CD14-positive monocyte (primary cell): ENCODE data around the gene PLCB1. TPM values are rescaled to one million over a fixed set of nuclear protein-coding genes. Genes with fewer than 3 reads are reported as not detected.

Source experiments
- DNase-seq, 3 donors: peaks; one replicate each; pipeline ENCODE4 v3.0.0-alpha.2; 2011 to 2022
- H2AFZ ChIP-seq: 2 replicates; pipeline ENCODE4 v1.6.0; 2012; ENCODE audit warnings: mild to moderate bottlenecking, low read depth, low read length, inconsistent platforms; ENCODE audit not compliant: insufficient read depth, poor library complexity, severe bottlenecking
- H3K27ac ChIP-seq, 2 donors: 1 replicate in 1 of 2; 2 replicates in 1 of 2; pipeline ENCODE4 v1.5.1; 2012 to 2013; ENCODE audit warnings: low read length in 2 of 2, control low read depth in 1 of 2, inconsistent platforms in 1 of 2, low read depth in 1 of 2, mild to moderate bottlenecking in 1 of 2
- H3K27me3 ChIP-seq, 2 donors: one replicate each; pipeline versions ENCODE4 v1.6.0 to v1.6.1; 2011 to 2013; ENCODE audit warnings: low read length in 2 of 2; ENCODE audit not compliant: control insufficient read depth in 2 of 2, insufficient read depth in 2 of 2
- H3K36me3 ChIP-seq, 2 donors: replicated peaks in 1 of 2; 1 replicate in 1 of 2; 2 replicates in 1 of 2; pipeline versions ENCODE4 v1.5.1 to v1.6.1; 2012 to 2013; ENCODE audit warnings: low read length in 2 of 2, control low read depth in 1 of 2, inconsistent platforms in 1 of 2, mild to moderate bottlenecking in 1 of 2; ENCODE audit not compliant: insufficient read depth in 2 of 2, control insufficient read depth in 1 of 2
- H3K4me1 ChIP-seq, 2 donors: 1 replicate in 1 of 2; 2 replicates in 1 of 2; pipeline versions ENCODE4 v1.5.1 to v1.6.1; 2012 to 2013; ENCODE audit warnings: low read length in 2 of 2, control low read depth in 1 of 2, inconsistent platforms in 1 of 2, mild to moderate bottlenecking in 1 of 2, moderate library complexity in 1 of 2; ENCODE audit not compliant: insufficient read depth in 2 of 2, control insufficient read depth in 1 of 2
- H3K4me2 ChIP-seq: replicated peaks from 2 replicates; pipeline ENCODE3; 2012; ENCODE audit warnings: low read length, moderate library complexity, mild to moderate bottlenecking; ENCODE audit not compliant: poor library complexity, severe bottlenecking; ENCODE audit errors: extremely low read depth
- H3K4me3 ChIP-seq, 3 experiments: fragments of 200-600 bp in 1 of 3; sonication (generic) in 1 of 3; replicated peaks in 1 of 3; 1 replicate in 2 of 3; 2 replicates in 1 of 3; pipeline ENCODE4 v1.5.1; 2011 to 2013; ENCODE audit warnings: low read length in 3 of 3, mild to moderate bottlenecking in 3 of 3, control low read depth in 2 of 3, low read depth in 2 of 3, inconsistent platforms in 1 of 3, moderate library complexity in 1 of 3
- H3K79me2 ChIP-seq: 2 replicates; pipeline ENCODE4 v1.6.0; 2012; ENCODE audit warnings: mild to moderate bottlenecking, control low read depth, inconsistent platforms, low read length, moderate library complexity; ENCODE audit not compliant: insufficient read depth
- H3K9ac ChIP-seq: 2 replicates; pipeline ENCODE4 v1.6.0; 2017; ENCODE audit warnings: low read length, mild to moderate bottlenecking; ENCODE audit not compliant: insufficient read depth, poor library complexity, severe bottlenecking
- H3K9me3 ChIP-seq, 2 donors: replicated peaks in 1 of 2; 1 replicate in 1 of 2; 2 replicates in 1 of 2; pipeline versions ENCODE4 v1.5.1 to v1.6.1; 2012 to 2013; ENCODE audit warnings: low read length in 2 of 2, control low read depth in 1 of 2; ENCODE audit not compliant: control insufficient read depth in 1 of 2, insufficient read depth in 1 of 2
- H4K20me1 ChIP-seq: 2 replicates; pipeline ENCODE4 v1.6.0; 2012; ENCODE audit warnings: mild to moderate bottlenecking, low read length, control low read depth, moderate library complexity; ENCODE audit not compliant: insufficient read depth
- H3K27ac Mint-ChIP-seq, 7 donors: one replicate each; pipeline ENCODE4 v1.8.0; 2020; ENCODE audit warnings: mild to moderate bottlenecking in 7 of 7, mixed read lengths in 7 of 7, moderate library complexity in 6 of 7, inconsistent platforms in 2 of 7
- H3K27me3 Mint-ChIP-seq, 3 donors: one replicate each; pipeline ENCODE4 v1.8.0; 2021 to 2022; ENCODE audit warnings: low read depth in 3 of 3, mild to moderate bottlenecking in 3 of 3, mixed read lengths in 3 of 3, moderate library complexity in 3 of 3, inconsistent platforms in 1 of 3
- H3K36me3 Mint-ChIP-seq, 2 donors: one replicate each; pipeline ENCODE4 v1.8.0; 2020; ENCODE audit warnings: mixed read lengths in 2 of 2, inconsistent platforms in 1 of 2, mild to moderate bottlenecking in 1 of 2
- H3K4me1 Mint-ChIP-seq: one replicate; pipeline ENCODE4 v1.8.0; 2020; ENCODE audit warnings: mild to moderate bottlenecking, mixed read lengths
- H3K4me3 Mint-ChIP-seq, 2 donors: one replicate each; pipeline ENCODE4 v1.8.0; 2020; ENCODE audit warnings: mild to moderate bottlenecking in 2 of 2, mixed read lengths in 2 of 2, moderate library complexity in 1 of 2
- H3K9me3 Mint-ChIP-seq, 7 donors: one replicate each; pipeline ENCODE4 v1.8.0; 2020 to 2022; ENCODE audit warnings: mixed read lengths in 7 of 7, mild to moderate bottlenecking in 6 of 7, moderate library complexity in 6 of 7, inconsistent platforms in 2 of 7
- CTCF ChIP-seq: fragments of 200-600 bp; IDR thresholded peaks from one replicate; pipeline ENCODE4 v1.8.0; 2022; ENCODE audit warnings: antibody characterized with exemption, mild to moderate bottlenecking
- WGBS: methylation state at CpG from one replicate; pipeline ENCODE4 v1.1.5; 2013; ENCODE audit warnings: missing lambda C conversion rate; ENCODE audit not compliant: insufficient coverage; 5-methylcytosine and 5-hydroxymethylcytosine counted together
- intact Hi-C, 2 donors: fragments of 100-400 bp; cut with micrococcal nuclease; formaldehyde crosslinking; loops; one replicate each; pipeline versions ENCODE4 v1.15.0 to v1.15.1; 2023
- polyA plus RNA-seq, 3 donors: library from polyadenylated mRNA; depleted of rRNA in 1 of 3; unstranded in 2 of 3; stranded (reverse) in 1 of 3; fragments of 300-500 nt in 2 of 3; fragments of >200 nt in 1 of 3; fragmentation: Illumina TruSeq in 2 of 3; gene quantifications; 1 replicate in 2 of 3; 2 replicates in 1 of 3; pipeline ENCODE4 v1.2.3, GENCODE V29; 2012 to 2021

The PLCB1 gene
- polyA plus RNA-seq, 3 donors: 8.6 to 16.4 (median 13.2) TPM

GRCh38 chr20:8663424-8663823, 531.4 kb downstream of the PLCB1 start:
- TF ChIP-seq CTCF: no peak
- Histone ChIP-seq H3K4me3 (no peak overlapping the region), H3K79me2 (no peaks in the 10 kb centered on the region), H3K27me3 (no peaks in the 10 kb centered on the region), H3K4me2 (no peak overlapping the region), H3K27ac (no peak overlapping the region), H3K4me1 (peaks cover 0 to 2% of the 10 kb centered on the region in 2 donors), H3K9ac (no peak overlapping the region), H3K9me3 (no peaks in the 10 kb centered on the region), H2AFZ (no peak overlapping the region), H4K20me1 (no peaks in the 10 kb centered on the region), H3K36me3 (no peaks in the 10 kb centered on the region)
- peak overlapping the region in 1 of 7 donors; percentile 10 for H3K27ac Mint-ChIP-seq
- H3K27me3 Mint-ChIP-seq: no peaks in the 10 kb centered on the region
- no peak overlapping the region for H3K4me3 Mint-ChIP-seq
- H3K9me3 Mint-ChIP-seq: no peaks in the 10 kb centered on the region
- H3K36me3 Mint-ChIP-seq: peaks cover 8 to 14% of the 10 kb centered on the region in 2 donors
- DNase-seq: no peak
- WGBS: 100% methylated on average over 1 of the region's 1 CpG
- intact Hi-C loops: no loop called here
- peaks cover 2% of the 10 kb centered on the region for H3K4me1 Mint-ChIP-seq

GRCh38 chr20:8664778-8665177, 532.7 kb downstream of the PLCB1 start:
- TF ChIP-seq CTCF: no peak

More at GRCh38 chr20:8664778-8665177, 532.7 kb downstream of the PLCB1 start:
- peaks cover 0 to 5% of the 10 kb centered on the region in 2 donors for H3K36me3 ChIP-seq
- H3K9me3 ChIP-seq: no peaks in the 10 kb centered on the region
- intact Hi-C loops: no loop called here
- no peak for DNase-seq
- H3K4me2 ChIP-seq: no peak overlapping the region
- Mint-ChIP-seq H3K27me3 (no peaks in the 10 kb centered on the region), H3K9me3 (no peaks in the 10 kb centered on the region), H3K4me1 (no peaks in the 10 kb centered on the region), H3K4me3 (no peak overlapping the region), H3K27ac (peak overlapping the region in 1 of 7 donors; percentile 15), H3K36me3 (peaks cover 8 to 9% of the 10 kb centered on the region in 2 donors)
- H3K27me3 ChIP-seq: no peaks in the 10 kb centered on the region
- H4K20me1 ChIP-seq: no peaks in the 10 kb centered on the region
- no CpG with 5 or more reads among the region's 4 CpGs for WGBS
- no peak overlapping the region for H2AFZ ChIP-seq
- no peak overlapping the region for H3K9ac ChIP-seq
- H3K79me2 ChIP-seq: no peaks in the 10 kb centered on the region
- H3K4me3 ChIP-seq: no peak overlapping the region
- H3K27ac ChIP-seq: no peak overlapping the region
- no peaks in the 10 kb centered on the region for H3K4me1 ChIP-seq
